GM21381 (cell line): Measurements from ENCODE around the gene AMIGO3.
"Not testable (repeated sequence)": the region's sequence is repeated elsewhere in the genome, so short reads cannot be mapped to it uniquely, and the experiment has no call there.

Experiments
- ATAC-seq: cut with Tn5 transposase; IDR thresholded peaks from one replicate; pipeline ENCODE4 v1.9.1; 2021; ENCODE audit warnings: mild to moderate bottlenecking, moderate library complexity; ENCODE audit not compliant: unreplicated experiment

The AMIGO3 gene

GRCh38 chr3:49712631-49713317, 6.7 kb downstream of the AMIGO3 start:
- ATAC-seq = no peak

DNA sequence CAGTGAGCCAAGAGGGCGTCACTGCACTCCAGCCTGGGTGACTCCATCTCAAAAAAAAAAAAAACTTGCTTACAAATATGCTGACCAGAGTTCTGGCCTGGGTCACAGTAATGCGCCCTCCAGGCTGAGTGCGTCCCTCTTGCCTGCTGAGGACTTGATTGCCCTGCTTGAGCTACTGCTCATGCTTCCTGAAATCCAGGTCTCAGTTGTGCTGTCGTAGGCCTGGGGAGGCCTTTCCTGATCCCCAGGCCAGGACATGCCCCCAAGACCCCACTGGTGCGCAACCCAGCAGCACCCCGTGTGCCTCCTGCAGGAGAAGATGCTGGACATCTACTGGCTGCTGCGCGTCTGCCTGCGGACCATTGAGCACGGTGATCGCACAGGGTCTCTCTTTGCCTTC, 7.3 kb downstream of the AMIGO3 start:
- no peak for ATAC-seq

- ATAC-seq = no peak
Observed at GRCh38 chr3:49711489-49711888, 8.0 kb downstream of the AMIGO3 start.

- ATAC-seq = no peak
Observed at GRCh38 chr3:49709852-49710251, 9.6 kb downstream of the AMIGO3 start.

- ATAC-seq = no peak
Observed at GRCh38 chr3:49707113-49707480, 12.4 kb downstream of the AMIGO3 start.

DNA sequence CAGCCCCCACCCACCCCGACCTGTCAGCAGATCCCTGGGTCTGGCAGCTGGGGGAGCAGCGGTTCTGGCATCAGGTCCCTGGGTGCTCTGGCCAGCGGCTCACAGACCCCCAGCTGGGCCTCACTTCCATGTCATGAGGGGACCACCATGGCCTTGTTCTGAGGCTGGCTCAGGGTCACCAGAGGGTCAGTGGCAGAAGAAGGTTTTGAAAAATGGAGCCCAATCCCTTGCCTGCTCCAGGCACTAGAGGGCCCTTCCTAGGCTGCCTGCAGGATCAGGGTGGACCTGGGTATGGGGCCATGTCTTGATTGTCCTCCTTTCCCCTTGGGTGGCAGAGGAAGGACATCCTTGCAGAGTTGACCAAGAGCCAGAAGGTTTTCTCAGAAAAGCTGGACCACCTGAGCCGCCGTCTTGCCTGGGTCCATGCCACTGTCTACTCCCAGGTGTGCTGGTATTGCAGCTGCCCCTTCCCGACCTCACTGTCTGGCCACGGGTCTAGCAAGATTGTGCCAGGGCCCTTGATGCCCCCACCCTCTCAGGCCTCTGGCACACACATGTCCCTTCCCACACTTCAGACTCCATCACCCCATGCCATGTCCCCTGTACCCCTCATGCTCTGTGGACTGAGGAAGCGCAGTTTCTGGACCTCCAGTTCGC, 12.9 kb downstream of the AMIGO3 start:
- no peak for ATAC-seq

- ATAC-seq = no peak
Observed at GRCh38 chr3:49705390-49705960, 14.0 kb downstream of the AMIGO3 start.

GRCh38 chr3:49704629-49705028, 14.9 kb downstream of the AMIGO3 start:
- no peak for ATAC-seq

DNA sequence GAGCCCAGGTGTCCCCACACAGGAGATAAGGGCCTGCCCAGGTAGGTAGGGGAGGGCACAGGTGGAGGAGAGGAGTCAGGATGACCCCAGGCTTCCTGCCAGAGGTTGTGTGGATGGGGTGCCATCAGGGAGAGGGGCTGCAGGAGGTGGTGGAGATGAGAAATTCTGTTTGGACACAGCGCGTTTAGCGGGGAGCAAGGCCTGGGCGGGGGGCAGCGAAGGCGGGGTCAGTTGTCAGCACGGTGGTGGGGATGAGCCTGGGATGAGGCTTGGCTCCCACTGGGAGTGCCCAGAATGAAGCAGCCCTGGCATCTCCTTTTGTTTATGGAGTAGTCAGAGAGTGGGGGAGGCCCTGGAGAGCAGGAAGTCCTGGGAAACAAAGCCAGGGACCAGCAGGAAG, 15.5 kb downstream of the AMIGO3 start:
- ATAC-seq = no peak

DNA sequence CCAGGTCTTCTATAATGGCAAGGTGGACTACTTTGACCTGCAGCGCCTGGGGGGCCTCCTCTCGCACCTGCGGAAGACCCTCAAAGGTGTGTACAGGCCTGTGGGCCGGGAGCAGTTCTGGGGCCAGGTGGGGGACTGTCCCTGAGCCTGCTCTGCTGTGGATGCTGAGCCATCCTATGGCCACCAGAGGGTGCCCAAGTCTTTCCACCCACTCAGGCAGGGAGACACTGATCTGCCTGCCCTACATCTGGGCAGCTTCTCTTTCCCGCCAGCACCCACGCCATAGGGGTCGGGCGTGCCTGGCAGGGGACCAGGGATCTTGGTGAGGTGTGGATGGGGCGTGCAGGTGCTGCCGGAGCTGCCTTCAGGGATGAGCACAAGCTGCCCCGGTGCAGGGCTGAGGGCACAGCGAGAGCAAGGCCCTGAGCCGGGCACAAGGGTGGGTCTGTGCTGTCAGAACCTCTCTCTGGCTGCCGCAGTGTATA, 16.0 kb downstream of the AMIGO3 start:
- no peak for ATAC-seq

DNA sequence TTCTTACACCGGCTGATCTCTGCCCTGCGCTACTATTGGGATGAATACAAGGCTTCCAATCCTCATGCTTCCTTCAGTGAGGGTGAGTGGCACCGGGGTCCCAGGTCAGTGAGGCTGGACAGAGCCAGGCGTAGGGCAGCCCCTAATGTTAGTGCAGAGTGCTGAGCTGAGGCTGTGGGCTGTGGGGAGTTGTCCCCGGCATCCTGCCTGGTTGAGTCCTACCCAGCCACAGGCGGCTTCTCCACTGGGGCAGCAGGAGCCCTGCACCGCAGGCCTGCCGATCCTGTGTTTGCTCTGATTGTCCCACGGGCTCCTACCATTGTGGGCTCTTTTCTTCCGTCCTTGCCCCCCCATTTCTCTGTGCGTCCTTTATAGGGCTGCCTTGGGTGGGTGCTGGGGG, 16.8 kb downstream of the AMIGO3 start:
- no peak for ATAC-seq

DNA sequence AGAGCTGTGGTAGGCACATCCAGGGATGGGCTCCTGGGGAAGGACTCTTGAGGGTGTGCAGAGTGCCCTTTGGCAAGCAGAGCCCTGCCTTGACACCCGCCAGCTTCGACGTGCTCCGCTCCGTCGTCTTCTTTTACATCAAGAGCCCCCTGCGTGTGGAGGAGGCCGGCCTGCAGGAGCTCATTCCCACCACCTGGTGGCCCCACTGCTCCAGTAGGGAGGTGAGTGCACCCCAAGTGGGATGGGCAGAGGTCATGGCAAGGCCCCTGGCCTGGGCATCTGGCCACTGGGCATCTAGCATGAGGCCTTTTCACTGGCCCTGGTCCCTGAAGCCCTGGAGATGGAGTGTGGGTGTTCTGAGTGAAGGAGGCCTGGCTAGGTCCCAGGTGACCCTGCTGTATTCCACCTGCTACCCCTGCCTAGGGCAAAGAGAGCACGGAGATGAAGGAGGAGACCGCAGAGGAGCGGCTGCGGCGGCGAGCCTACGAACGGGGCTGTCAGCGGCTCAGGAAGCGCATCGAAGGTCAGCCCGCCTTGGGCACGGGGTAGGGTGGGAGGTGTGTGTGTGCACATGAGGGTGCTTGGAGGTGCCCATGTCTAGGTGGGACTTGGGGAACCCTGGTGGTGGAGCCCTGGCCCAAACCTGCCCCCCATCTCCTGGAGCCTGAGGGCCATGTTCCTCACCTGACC, 18.0 kb downstream of the AMIGO3 start:
- ATAC-seq = no peak

GRCh38 chr3:49700453-49701128, 18.9 kb downstream of the AMIGO3 start:
- ATAC-seq = no peak

DNA sequence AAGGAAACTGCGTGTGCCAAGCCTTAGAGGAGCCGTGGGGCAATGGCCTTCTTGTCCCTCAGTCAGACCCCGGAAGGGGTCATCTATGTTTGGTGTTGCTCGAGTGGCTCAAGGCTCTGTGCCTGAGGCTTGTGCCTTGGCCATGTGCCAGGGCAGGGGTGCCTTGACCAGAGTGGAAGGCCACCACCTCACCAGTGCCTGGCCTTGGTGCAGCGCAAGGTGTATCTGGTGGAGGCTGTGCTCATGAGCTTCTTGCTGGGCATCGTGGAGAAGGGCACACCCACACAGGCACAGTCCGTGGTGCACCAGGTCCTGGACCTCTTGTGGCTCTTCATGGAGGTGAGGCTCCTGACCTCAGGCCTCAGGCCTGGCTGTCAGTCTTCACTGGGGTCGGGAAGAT, 19.5 kb downstream of the AMIGO3 start:
- no peak for ATAC-seq

DNA sequence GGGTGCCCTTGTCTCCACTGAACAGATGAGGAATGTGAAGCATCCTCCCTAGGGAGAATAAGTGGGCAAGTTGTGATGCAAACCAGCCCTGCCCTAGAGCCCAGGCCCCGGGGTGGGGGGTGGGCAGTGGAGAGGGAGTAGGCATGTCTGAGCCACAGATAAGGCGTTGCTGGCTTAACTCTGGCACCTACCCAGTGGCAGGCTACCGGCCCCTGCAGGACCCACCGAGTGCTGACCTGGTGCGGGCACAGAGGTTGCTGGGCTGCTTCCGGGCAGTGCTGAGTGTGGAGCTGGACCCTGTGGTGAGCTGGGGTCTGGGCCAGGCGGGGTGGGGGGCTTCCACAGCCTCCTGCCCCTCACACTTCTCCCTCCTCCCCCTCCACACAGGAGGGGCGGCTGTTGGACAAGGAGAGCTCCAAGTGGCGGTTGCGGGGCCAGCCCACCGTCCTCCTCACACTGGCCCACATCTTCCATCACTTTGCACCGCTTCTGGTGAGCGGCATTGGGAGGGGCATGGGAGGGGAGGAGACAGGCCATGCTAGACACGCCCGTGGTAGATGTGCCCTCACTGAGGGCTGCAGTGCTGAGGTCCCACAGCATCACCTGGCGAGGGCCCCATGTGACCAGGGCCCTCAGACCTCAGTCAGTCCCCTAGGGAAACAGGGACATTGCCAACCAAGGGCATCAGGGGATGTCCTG, 20.1 kb downstream of the AMIGO3 start:
- no peak for ATAC-seq

- ATAC-seq = not testable (repeated sequence)
Observed at GRCh38 chr3:49695350-49696015, 24.0 kb downstream of the AMIGO3 start.

DNA sequence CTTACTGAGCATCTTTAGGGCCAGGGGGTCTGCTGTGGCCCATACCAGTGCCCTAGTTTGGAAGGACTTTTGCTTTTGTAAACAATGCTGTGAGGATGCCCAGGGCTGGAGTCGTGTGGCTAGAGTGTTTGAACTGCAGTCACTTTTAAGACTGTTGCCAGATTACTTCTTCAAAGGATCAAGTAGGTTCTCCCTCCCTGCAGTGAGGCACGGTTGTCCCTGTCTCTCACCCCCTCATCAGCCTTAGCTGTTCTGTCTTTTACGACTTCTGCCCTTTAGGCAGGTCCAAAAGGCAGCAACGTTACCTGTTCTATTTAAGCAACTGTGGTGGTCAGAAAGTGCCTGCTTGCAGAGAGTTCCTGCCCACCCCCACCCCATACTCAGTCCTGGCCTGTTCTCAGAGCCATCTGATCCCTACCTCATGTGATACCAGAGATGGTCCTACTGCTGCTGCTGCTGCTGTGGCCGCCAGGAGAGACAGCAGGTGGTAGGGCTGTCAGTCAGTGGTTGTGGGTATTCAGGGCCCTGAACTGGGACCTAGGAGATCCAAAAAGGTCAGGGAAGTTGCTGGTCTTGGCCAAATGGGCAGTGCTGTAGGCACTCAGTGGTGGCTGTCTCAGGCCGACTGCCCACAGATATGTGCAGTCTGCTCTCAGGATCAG, 24.9 kb downstream of the AMIGO3 start:
- ATAC-seq = not testable (repeated sequence)

DNA sequence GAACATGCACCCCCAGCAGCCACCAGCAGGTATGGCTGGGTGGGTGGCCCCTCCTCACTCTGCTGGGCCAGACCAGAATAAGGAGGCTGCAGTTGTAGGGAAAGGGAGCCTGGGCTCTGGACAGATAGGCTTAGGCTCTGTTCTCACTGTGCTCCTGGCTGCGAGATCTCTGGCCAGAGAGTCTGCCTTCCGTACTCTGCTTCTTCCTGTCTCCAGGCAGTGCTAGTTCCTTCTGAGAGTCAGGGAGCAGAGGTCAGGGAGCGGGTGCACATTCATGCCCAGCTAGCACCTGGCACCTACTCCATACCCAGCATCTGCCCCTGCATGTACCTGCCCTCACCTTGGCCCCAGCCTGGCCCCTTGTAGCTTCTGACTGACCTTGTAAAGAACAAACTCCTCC, 28.0 kb downstream of the AMIGO3 start:
- ATAC-seq = not testable (repeated sequence)

DNA sequence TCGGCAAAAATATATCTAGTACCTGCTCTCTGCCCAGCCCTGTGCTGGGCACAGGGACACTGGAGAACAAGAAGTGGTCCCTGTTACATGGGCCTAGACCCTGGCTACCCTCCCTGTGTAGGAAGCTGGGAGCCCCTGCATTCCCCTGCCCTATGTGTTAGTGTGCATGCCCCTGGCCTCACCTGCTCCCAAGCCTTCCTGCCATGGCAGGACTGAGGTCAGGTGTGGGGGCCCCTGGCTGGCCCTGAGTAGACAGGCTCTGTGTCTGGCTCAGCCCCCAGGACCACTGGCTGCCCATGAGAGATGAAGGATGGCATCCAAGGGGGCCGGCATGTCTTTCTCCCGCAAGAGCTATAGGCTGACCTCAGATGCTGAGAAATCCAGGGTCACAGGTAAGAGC, 28.6 kb downstream of the AMIGO3 start:
- not testable (repeated sequence) for ATAC-seq
